Vagina (tissue), 2 donors: ENCODE results near the gene SMAD6. TPM values are rescaled to one million over a fixed set of nuclear protein-coding genes. Genes with fewer than 3 reads are reported as not detected.
A peak's percentile ranks its signal among the peaks of the same experiment; 100 is the strongest.
"Not testable (repeated sequence)": the region's sequence is repeated elsewhere in the genome, so short reads cannot be mapped to it uniquely, and the experiment has no call there.

ENCODE experiments used
- DNase-seq, 2 donors: peaks; one replicate each; pipeline ENCODE4 v3.0.0-alpha.2; 2017; ENCODE audit errors: extremely low spot score in 2 of 2
- H3K27ac ChIP-seq: fragments of 200-600 bp; sonication (generic); one replicate; pipeline ENCODE4 v1.5.1; 2019
- H3K27me3 ChIP-seq: fragments of 200-600 bp; sonication (generic); one replicate; pipeline ENCODE4 v1.5.1; 2019
- H3K36me3 ChIP-seq, 2 donors: fragments of 200-600 bp; sonication (generic); one replicate each; pipeline ENCODE4 v1.5.1; 2017 to 2019
- H3K4me1 ChIP-seq: fragments of 200-600 bp; sonication (generic); one replicate; pipeline ENCODE4 v1.5.1; 2019
- H3K4me3 ChIP-seq, 2 donors: fragments of 200-600 bp; sonication (generic); 1 replicate in 1 of 2; 2 replicates in 1 of 2; pipeline ENCODE4 v1.5.1; 2016 to 2019
- H3K9me3 ChIP-seq: fragments of 200-600 bp; sonication (generic); one replicate; pipeline ENCODE4 v1.5.1; 2019
- CTCF ChIP-seq, 3 experiments: fragments of 450-650 bp in 2 of 3; fragments of 200-600 bp in 1 of 3; sonication (generic) in 1 of 3; IDR thresholded peaks; one replicate each; pipeline ENCODE4 v1.5.1; 2017 to 2019; ENCODE audit warnings: antibody characterized with exemption in 3 of 3, mild to moderate bottlenecking in 2 of 3, moderate library complexity in 2 of 3
- POLR2A ChIP-seq, 2 donors: fragments of 450-650 bp; IDR thresholded peaks; one replicate each; pipeline ENCODE4 v1.6.1; 2017; ENCODE audit warnings: antibody characterized with exemption in 2 of 2, mild to moderate bottlenecking in 2 of 2, moderate library complexity in 2 of 2
- POLR2AphosphoS5 ChIP-seq, 2 donors: sonication (generic); formaldehyde crosslinking; IDR thresholded peaks; one replicate each; pipeline ENCODE4 v1.9.0; 2017; ENCODE audit warnings: antibody characterized with exemption in 2 of 2, mild to moderate bottlenecking in 2 of 2, low read depth in 1 of 2; ENCODE audit not compliant: insufficient read depth in 1 of 2
- intact Hi-C: fragments of 100-400 bp; cut with DNase I; formaldehyde crosslinking; loops from one replicate; pipeline ENCODE4 v1.15.1; 2023
- total RNA-seq: library from RNA; depleted of rRNA; stranded (reverse); fragments of >200 nt; gene quantifications from one replicate; pipeline ENCODE4 v1.2.3, GENCODE V29; 2016

Gene SMAD6
- total RNA-seq, 1 donor from 2014 or later, result 28.5 TPM

- Histone ChIP-seq H3K4me1 (peaks cover 35% of the 10 kb centered on the region), H3K36me3 (no peaks in the 10 kb centered on the region), H3K27ac (peak overlapping the region; percentile 37), H3K4me3 (no peak overlapping the region), H3K9me3 (no peaks in the 10 kb centered on the region), H3K27me3 (no peaks in the 10 kb centered on the region)
- TF ChIP-seq CTCF (IDR thresholded peaks at IDR 0.05), result no peak
- no peak for TF ChIP-seq POLR2AphosphoS5 (IDR thresholded peaks at IDR 0.05; ENCODE audit: insufficient read depth in 1 of 2, low read depth in 1 of 2)
- TF ChIP-seq POLR2A (IDR thresholded peaks at IDR 0.05), result no peak
- intact Hi-C loops, result no loop called here
- DNase-seq, result no peak
These were observed 55.0 kb downstream of the SMAD6 start for GRCh38 chr15:66757030-66757429.

- TF ChIP-seq POLR2AphosphoS5 (IDR thresholded peaks at IDR 0.05; ENCODE audit: insufficient read depth in 1 of 2, low read depth in 1 of 2) (no peak), POLR2A (IDR thresholded peaks at IDR 0.05) (no peak), CTCF (IDR thresholded peaks at IDR 0.05) (no peak)
These were observed 55.5 kb downstream of the SMAD6 start for GRCh38 chr15:66757521-66757920.

GRCh38 chr15:66758217-66758616 is 56.2 kb downstream of the SMAD6 start:
- H3K9me3 ChIP-seq, DNase-seq, intact Hi-C loops, H3K36me3 ChIP-seq, H3K27me3 ChIP-seq, H3K27ac ChIP-seq, H3K4me3 ChIP-seq: not testable (repeated sequence)
- H3K4me1 ChIP-seq, result peaks cover 46% of the 10 kb centered on the region

More at GRCh38 chr15:66757521-66757920, 55.5 kb downstream of the SMAD6 start:
- peak overlapping the region; percentile 37 for H3K27ac ChIP-seq
- H3K4me3 ChIP-seq, result no peak overlapping the region
- H3K4me1 ChIP-seq, result peaks cover 40% of the 10 kb centered on the region
- no peaks in the 10 kb centered on the region for H3K36me3 ChIP-seq
- H3K9me3 ChIP-seq, result no peaks in the 10 kb centered on the region
- no peak for DNase-seq
- H3K27me3 ChIP-seq, result no peaks in the 10 kb centered on the region
- intact Hi-C loops, result no loop called here

- Histone ChIP-seq H3K4me3 (no peak overlapping the region), H3K4me1 (peaks cover 52% of the 10 kb centered on the region)
- intact Hi-C loops, result no loop called here
These were observed 56.8 kb downstream of the SMAD6 start for GRCh38 chr15:66758844-66759243.

GRCh38 chr15:66760097-66760967 is 58.3 kb downstream of the SMAD6 start:
- intact Hi-C loops, result no loop called here
- DNase-seq, result no peak
- Histone ChIP-seq H3K4me3 (no peak overlapping the region), H3K27me3 (no peaks in the 10 kb centered on the region), H3K36me3 (no peaks in the 10 kb centered on the region), H3K9me3 (no peaks in the 10 kb centered on the region), H3K4me1 (peaks cover 64% of the 10 kb centered on the region), H3K27ac (peak overlapping the region; percentile 20)
- no peak for TF ChIP-seq POLR2A (IDR thresholded peaks at IDR 0.05)
- no peak for TF ChIP-seq CTCF (IDR thresholded peaks at IDR 0.05)
- TF ChIP-seq POLR2AphosphoS5 (IDR thresholded peaks at IDR 0.05; ENCODE audit: insufficient read depth in 1 of 2, low read depth in 1 of 2), result no peak

More at GRCh38 chr15:66758844-66759243, 56.8 kb downstream of the SMAD6 start:
- no peaks in the 10 kb centered on the region for H3K27me3 ChIP-seq
- H3K27ac ChIP-seq, result no peak overlapping the region
- no peak for DNase-seq
- no peaks in the 10 kb centered on the region for H3K36me3 ChIP-seq
- no peak for TF ChIP-seq POLR2AphosphoS5 (IDR thresholded peaks at IDR 0.05; ENCODE audit: insufficient read depth in 1 of 2, low read depth in 1 of 2)
- no peaks in the 10 kb centered on the region for H3K9me3 ChIP-seq
